Hepatocyte (in vitro differentiated cells): ENCODE results near the gene CHKA.

Experiments
- CTCF ChIP-seq: fragments of 200-600 bp; sonication (generic); IDR thresholded peaks from 2 replicates; pipeline ENCODE4 v1.5.1; 2016; ENCODE audit warnings: antibody characterized with exemption, mild to moderate bottlenecking; ENCODE audit not compliant: poor library complexity
- EZH2 ChIP-seq: fragments of 200-600 bp; sonication (generic); IDR thresholded peaks from 2 replicates; pipeline ENCODE4 v1.6.1; 2016; ENCODE audit warnings: antibody characterized with exemption, mild to moderate bottlenecking, borderline replicate concordance

- TF ChIP-seq CTCF (no peak), EZH2 (no peak)
Measured at GRCh38 chr11:68117853-68118470, 3.2 kb downstream of the CHKA start.
